Measurements from ENCODE around the gene AKAP12. TPM values are rescaled to one million over a fixed set of nuclear protein-coding genes. Genes with fewer than 3 reads are reported as not detected.

The AKAP12 gene
- total and polyA plus RNA-seq, 2 experiments from 2014 or later = 90.1 to 137 TPM

DNA sequence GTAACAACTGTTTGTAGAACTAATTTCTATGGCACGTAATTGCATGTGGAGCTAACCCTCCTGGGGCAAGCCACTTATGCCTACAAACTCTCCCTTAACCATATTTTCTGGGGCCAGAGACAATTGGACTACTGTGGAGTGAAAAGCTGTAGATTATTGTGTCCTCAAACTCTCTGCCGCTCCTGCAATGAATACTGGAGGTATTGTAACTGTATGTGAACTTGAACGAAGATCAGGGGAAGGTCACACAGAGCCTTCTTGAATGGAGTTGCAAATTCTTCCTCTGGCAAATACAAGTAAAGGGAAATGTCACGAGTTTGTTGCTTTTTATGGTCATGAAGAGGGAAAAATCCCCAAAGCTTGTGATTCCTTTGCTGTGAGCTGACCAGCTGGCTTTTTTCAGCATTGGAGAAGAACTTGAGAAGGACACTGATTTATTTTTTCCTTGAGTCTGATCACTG lies 18.2 kb downstream of the AKAP12 start:
- peaks cover 29% of the 10 kb centered on the region for H3K4me1 ChIP-seq (ENCODE audit: insufficient read depth)
- no peaks in the 10 kb centered on the region for H3K27me3 ChIP-seq (ENCODE audit: insufficient read depth)
- peaks cover 65% of the 10 kb centered on the region for H3K79me2 ChIP-seq (replicated peaks; ENCODE audit: insufficient read depth)
- Mint-ChIP-seq H3K4me3 (no peak overlapping the region), H3K36me3 (ENCODE audit: low read depth) (no peaks in the 10 kb centered on the region), H3K27ac (peak overlapping the region; percentile 10; the same call in 1 of the 2 replicates), H3K9me3 (no peaks in the 10 kb centered on the region), H3K27me3 (ENCODE audit: insufficient read depth, low read depth, poor library complexity) (peaks cover 2% of the 10 kb centered on the region), H3K4me1 (peaks cover 30% of the 10 kb centered on the region)
- no peaks in the 10 kb centered on the region for H3K36me3 ChIP-seq (ENCODE audit: insufficient read depth)
- no peak for DNase-seq (ENCODE audit: low spot score)
- H3F3A ChIP-seq (replicated peaks; ENCODE audit: low read depth) = no peaks in the 10 kb centered on the region
- no peak overlapping the region for H3K4me3 ChIP-seq
- no peak for ATAC-seq
- TF ChIP-seq EZH2phosphoT487 (IDR thresholded peaks at IDR 0.05; ENCODE audit: unreplicated experiment) (no peak), ETS1 (IDR thresholded peaks at IDR 0.05) (no peak), EZH2 (IDR thresholded peaks at IDR 0.05; ENCODE audit: low read depth, unreplicated experiment) (no peak), POLR2AphosphoS5 (IDR thresholded peaks at IDR 0.05; ENCODE audit: low read depth) (no peak), REST (IDR thresholded peaks at IDR 0.05; ENCODE audit: unreplicated experiment) (no peak), ZNF331 (CRISPR knock-in tag; IDR thresholded peaks at IDR 0.05; ENCODE audit: low read depth) (no peak), ZNF114 (CRISPR knock-in tag; IDR thresholded peaks at IDR 0.05) (no peak), JUNB (IDR thresholded peaks at IDR 0.05; ENCODE audit: unreplicated experiment) (no peak), STAT1 (IDR thresholded peaks at IDR 0.05; ENCODE audit: unreplicated experiment) (no peak), NANOG (IDR thresholded peaks at IDR 0.05; ENCODE audit: borderline replicate concordance) (no peak)
- TF ChIP-seq, protein P1, sequence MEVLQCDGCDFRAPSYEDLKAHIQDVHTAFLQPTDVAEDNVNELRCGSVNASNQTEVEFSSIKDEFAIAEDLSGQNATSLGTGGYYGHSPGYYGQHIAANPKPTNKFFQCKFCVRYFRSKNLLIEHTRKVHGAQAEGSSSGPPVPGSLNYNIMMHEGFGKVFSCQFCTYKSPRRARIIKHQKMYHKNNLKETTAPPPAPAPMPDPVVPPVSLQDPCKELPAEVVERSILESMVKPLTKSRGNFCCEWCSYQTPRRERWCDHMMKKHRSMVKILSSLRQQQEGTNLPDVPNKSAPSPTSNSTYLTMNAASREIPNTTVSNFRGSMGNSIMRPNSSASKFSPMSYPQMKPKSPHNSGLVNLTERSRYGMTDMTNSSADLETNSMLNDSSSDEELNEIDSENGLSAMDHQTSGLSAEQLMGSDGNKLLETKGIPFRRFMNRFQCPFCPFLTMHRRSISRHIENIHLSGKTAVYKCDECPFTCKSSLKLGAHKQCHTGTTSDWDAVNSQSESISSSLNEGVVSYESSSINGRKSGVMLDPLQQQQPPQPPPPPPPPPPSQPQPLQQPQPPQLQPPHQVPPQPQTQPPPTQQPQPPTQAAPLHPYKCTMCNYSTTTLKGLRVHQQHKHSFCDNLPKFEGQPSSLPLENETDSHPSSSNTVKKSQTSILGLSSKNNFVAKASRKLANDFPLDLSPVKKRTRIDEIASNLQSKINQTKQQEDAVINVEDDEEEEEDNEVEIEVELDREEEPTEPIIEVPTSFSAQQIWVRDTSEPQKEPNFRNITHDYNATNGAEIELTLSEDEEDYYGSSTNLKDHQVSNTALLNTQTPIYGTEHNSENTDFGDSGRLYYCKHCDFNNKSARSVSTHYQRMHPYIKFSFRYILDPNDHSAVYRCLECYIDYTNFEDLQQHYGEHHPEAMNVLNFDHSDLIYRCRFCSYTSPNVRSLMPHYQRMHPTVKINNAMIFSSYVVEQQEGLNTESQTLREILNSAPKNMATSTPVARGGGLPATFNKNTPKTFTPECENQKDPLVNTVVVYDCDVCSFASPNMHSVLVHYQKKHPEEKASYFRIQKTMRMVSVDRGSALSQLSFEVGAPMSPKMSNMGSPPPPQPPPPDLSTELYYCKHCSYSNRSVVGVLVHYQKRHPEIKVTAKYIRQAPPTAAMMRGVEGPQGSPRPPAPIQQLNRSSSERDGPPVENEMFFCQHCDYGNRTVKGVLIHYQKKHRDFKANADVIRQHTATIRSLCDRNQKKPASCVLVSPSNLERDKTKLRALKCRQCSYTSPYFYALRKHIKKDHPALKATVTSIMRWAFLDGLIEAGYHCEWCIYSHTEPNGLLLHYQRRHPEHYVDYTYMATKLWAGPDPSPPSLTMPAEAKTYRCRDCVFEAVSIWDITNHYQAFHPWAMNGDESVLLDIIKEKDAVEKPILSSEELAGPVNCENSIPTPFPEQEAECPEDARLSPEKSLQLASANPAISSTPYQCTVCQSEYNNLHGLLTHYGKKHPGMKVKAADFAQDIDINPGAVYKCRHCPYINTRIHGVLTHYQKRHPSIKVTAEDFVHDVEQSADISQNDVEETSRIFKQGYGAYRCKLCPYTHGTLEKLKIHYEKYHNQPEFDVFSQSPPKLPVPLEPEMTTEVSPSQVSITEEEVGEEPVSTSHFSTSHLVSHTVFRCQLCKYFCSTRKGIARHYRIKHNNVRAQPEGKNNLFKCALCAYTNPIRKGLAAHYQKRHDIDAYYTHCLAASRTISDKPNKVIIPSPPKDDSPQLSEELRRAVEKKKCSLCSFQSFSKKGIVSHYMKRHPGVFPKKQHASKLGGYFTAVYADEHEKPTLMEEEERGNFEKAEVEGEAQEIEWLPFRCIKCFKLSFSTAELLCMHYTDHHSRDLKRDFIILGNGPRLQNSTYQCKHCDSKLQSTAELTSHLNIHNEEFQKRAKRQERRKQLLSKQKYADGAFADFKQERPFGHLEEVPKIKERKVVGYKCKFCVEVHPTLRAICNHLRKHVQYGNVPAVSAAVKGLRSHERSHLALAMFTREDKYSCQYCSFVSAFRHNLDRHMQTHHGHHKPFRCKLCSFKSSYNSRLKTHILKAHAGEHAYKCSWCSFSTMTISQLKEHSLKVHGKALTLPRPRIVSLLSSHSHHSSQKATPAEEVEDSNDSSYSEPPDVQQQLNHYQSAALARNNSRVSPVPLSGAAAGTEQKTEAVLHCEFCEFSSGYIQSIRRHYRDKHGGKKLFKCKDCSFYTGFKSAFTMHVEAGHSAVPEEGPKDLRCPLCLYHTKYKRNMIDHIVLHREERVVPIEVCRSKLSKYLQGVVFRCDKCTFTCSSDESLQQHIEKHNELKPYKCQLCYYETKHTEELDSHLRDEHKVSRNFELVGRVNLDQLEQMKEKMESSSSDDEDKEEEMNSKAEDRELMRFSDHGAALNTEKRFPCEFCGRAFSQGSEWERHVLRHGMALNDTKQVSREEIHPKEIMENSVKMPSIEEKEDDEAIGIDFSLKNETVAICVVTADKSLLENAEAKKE (CRISPR knock-in tag; IDR thresholded peaks at IDR 0.05) = no peak
- H4K20me1 ChIP-seq (replicated peaks; ENCODE audit: insufficient read depth) = peaks cover 17% of the 10 kb centered on the region
- peak overlapping the region; percentile 60; the same call in 1 of the 2 replicates for H3K27ac ChIP-seq (ENCODE audit: low read depth)
- H2AFZ ChIP-seq = no peak overlapping the region
- H3K4me2 ChIP-seq = no peak overlapping the region
- no peaks in the 10 kb centered on the region for H3K9me2 ChIP-seq (ENCODE audit: insufficient read depth)

Data from GM23338 (cell line).